GM12801 (cell line): ENCODE results near the gene UBR2.

Source experiments
- TF ChIP-seq, protein P1 (sequence below): IDR thresholded peaks from one replicate; pipeline ENCODE4 v1.5.1; 2011; ENCODE audit warnings: control low read depth; ENCODE audit not compliant: insufficient read length; ENCODE audit errors: extremely low read depth

Gene UBR2

DNA sequence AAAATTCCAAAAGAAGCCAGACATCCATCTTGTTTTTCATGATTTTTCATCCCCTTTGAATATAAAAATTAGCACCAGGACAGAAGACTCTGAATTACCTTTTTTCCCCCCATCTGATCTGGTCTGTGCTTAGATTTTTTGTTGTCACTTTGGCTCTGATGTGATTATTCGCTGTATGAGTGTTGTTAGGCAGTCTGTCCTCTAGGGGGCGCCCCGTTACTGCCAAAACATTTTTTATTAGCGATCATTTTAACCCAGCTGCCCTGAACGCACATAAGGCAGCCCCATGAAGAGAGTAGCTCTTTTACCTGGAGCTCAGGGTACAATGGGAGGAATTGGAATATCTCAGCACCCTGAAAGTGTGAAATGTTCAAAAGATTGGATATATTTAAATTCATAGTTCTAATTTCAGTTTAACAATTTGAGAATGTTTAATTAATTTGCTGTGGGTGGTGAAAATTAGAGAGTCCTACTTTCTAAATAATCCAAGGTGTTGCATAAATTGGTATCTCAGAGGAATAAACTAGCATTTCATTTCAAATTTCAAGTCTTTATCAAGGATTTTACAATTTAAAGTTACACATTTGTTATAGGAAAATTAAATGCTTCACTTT lies 97.8 kb downstream of the UBR2 start:
- TF ChIP-seq, protein P1, sequence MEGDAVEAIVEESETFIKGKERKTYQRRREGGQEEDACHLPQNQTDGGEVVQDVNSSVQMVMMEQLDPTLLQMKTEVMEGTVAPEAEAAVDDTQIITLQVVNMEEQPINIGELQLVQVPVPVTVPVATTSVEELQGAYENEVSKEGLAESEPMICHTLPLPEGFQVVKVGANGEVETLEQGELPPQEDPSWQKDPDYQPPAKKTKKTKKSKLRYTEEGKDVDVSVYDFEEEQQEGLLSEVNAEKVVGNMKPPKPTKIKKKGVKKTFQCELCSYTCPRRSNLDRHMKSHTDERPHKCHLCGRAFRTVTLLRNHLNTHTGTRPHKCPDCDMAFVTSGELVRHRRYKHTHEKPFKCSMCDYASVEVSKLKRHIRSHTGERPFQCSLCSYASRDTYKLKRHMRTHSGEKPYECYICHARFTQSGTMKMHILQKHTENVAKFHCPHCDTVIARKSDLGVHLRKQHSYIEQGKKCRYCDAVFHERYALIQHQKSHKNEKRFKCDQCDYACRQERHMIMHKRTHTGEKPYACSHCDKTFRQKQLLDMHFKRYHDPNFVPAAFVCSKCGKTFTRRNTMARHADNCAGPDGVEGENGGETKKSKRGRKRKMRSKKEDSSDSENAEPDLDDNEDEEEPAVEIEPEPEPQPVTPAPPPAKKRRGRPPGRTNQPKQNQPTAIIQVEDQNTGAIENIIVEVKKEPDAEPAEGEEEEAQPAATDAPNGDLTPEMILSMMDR, result no peak

DNA sequence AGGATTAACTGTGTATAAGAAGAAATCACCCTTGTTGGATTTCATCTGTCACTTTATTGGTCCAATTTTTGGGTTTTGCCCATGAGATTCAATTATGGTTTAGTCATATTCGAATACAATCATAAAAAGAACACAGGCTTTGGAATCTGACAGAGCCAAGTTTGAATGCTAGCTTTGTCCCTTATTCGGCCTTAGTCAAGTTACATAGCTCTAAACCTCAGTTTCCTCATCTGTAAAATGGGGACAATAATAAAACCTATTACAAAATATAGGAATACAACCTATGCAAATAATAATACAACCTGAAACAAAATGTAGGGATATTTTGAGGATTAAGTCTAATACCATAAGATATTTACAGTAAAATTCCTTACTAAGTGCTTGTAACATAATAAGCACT lies 100.9 kb downstream of the UBR2 start:
- TF ChIP-seq, protein P1, result no peak

DNA sequence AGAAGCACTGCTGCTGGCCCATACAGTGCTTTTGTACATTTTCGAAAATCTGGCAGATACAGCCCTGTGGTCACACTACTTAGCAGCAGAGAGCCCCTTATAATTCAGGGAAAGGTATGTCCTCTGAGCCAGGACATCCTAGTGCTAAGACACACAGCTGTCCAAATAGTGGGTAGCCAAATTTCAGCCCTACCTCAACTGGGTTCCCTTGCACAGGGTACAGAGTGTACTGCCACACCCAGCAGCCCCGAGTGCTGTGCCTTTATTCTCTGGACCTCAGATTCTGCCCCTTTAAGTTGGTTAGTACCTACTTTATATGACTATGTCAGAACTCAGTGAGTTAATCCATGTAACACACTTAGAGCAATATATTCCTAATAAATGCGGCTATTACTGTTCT lies 111.0 kb downstream of the UBR2 start:
- TF ChIP-seq, protein P1, result no peak

GRCh38 chr6:42679358-42679757 lies 115.5 kb downstream of the UBR2 start:
- TF ChIP-seq, protein P1, result no peak

GRCh38 chr6:42688281-42688680 lies 124.5 kb downstream of the UBR2 start:
- TF ChIP-seq, protein P1, result no peak

DNA sequence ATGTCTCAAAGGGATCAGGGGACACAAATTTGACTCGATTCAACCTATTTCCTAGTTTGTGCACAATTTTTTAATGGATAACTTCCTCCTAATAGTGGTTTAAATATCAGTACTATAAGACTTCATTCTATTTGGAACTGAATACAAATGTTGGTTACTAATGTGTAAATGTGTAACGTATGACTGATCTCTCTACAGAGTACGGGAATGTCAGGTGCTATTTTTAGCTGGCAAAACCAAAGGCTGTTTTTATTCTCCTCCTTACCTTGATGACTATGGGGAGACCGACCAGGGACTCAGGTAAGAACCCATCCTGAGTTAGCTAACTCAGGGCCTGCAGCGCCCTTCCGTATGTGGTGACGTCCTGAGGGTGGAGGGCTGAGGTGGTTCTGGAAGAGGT lies 125.5 kb downstream of the UBR2 start:
- TF ChIP-seq, protein P1, result no peak

DNA sequence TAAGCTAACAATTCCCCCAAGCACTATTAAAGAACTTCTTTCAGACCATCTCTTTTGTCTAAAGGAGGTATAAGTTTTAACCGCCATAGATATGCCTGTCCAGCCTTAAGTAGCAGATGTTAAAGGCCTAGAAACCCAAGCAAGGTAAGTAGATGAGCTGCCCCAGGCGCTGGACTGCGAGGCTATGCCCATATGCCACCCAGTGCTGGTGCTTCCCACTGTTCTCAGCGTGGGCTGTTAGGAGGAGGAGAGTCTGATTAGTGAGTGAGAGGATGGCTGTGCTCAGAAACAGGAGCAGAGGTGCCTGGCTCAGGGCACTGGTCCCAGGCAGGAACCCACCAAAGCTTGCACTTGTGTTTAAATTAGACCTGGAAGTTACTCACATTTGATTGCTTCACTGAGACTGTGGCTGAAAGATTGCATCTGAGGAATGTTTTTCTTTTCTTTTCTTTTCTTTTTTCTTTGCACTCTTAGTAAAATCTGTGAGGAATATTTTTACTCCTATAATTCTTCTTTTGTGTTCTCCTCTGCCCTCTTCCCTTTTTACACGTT lies 126.4 kb downstream of the UBR2 start:
- TF ChIP-seq, protein P1, result no peak
